NCI-H82 treated with DMSO at 0.1 percent for 48 hours (cell line): ENCODE data around the gene ARTN.

Experiments
- DNase-seq: peaks from one replicate; lab custom pipeline; 2025; ENCODE audit not compliant: unreplicated experiment; lab: John Stamatoyannopoulos, UW

ARTN gene

DNA sequence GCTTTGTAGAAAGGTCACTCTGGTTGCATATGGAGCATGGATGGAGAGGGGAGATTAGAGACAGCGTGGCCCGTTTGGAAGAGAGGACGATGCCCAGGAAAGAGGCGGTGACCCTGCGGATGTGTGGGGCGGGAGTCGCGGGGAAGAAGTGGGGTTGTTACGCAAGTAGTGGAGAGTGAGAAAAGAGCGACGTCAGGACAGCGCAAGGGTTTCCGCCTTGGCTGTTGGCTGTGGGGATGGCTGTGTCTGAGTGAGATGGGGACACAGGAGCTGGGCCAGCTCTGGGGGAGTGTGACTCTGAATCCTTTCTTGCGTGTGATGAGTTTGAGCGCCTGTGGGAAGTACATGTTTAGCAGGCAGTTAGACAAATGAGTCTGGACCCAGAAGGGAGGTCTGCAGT lies 49.2 kb downstream of the ARTN start:
- DNase-seq, result no peak

DNA sequence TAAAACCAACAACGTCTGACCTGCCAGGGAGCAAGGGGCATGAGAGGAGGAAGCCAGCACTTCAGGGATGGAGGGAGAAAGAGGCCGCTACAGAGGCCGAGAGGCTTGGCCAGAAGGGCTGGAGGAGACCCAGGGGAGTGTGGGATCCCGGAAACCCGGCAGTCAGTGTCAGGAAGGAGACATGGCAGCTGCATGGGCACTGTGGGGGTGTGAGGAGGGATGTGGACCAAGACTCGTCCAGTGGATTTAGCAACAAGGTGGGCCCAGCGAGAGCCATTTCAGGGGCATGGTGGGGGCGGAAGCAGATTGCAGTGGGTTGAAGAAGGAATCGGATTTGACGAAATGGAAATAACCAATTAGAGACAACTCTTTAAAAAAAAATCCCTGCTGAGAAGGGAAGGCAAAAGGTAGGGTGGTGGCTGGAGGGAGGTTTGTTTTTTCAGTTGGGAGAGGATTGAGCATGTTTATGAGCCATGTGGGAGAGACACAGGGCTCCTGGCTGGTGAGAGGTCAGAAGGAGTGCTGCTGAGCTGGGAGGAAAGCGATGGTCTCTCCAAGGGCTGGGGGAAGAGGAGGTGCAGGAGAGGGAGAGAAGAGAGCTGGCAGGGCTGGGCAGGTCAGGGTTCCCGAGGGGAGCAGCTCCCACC lies 49.8 kb downstream of the ARTN start:
- no peak for DNase-seq

DNA sequence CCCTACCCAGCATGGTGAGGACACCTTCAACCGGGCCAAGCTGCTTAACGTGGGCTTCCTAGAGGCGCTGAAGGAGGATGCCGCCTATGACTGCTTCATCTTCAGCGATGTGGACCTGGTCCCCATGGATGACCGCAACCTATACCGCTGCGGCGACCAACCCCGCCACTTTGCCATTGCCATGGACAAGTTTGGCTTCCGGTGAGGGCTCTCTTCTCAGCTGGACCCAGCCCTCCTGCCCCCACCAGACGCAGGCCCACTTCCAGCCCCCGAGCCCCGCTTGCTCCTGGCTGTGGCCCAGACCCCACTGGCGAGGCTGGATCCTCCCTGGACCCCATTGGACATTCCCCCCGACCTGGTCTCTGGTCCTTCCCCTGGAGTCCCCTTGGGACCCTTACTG lies 51.3 kb downstream of the ARTN start:
- no peak for DNase-seq

DNA sequence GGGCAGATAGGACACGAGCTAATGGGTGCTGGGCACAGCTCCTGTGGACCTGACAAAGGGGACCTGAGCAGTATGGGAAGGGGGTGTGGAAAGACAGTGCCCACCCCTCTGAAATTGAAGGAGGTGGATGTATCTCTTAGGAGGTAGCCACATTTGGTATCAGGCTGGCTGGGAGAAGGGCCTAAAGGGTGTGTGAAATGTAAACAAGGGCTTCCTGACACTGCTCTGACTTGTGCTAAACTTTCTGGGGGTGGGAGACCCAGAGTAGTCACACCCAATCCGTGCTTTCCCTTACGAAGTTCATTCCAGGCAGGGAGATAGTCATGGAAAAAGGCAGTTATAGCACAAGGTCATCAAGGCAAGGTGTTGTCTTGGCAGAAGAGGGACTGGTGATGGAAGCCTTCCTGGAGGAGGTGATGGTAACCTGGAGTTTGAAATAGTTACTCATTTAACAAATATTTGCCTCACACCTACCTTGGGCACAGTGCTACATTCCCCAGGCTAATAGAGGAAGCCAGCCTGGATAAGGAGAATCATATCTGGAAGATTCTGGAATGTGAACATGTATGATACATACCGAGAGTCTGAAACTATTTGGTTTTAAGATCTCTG lies 52.5 kb downstream of the ARTN start:
- no peak for DNase-seq

DNA sequence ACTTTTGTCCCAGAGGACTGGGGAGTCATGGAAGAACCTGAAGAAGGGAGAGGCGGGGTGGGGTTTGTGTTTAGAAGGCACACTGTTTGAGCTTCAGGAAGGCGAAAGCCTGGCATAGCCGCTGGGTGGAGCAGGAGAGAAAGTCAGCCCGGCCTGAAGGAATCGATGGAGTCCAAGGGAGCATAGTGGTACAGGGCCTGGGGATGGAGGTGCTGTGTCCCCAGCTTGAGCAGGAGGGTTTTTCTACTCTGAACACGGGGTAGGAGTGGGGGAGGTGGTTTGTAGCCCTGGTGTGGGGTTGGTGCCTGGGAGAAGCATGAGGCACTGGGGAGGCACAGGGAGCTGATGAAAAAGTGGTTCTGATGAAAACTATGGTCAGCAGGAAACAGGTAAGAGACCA lies 53.1 kb downstream of the ARTN start:
- no peak for DNase-seq
